ENCODE results near the gene FUT6.

DNA sequence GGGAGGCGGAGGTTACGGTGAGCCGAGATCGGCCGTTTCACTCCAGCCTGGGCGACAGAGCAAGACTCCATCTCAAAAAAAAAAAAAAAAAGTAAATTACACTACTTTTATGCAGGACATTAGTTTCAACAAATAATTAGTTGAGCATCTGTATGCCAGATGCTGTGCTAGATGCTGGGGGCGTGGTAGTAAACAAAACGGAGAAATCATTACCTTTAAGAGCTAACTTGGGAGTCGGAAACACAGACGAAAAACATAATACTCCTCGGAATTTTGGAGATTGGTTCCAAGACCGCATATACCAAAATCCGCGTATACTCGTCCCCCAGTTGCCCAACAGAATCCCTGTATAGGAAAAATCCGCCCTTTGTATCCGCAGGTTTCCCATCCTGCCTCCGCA lies 47.3 kb downstream of the FUT6 start:
- TF ChIP-seq POLR2A (IDR thresholded peaks at IDR 0.05; ENCODE audit: extremely low read depth, insufficient read length) = no peak
- TF ChIP-seq, protein P1, sequence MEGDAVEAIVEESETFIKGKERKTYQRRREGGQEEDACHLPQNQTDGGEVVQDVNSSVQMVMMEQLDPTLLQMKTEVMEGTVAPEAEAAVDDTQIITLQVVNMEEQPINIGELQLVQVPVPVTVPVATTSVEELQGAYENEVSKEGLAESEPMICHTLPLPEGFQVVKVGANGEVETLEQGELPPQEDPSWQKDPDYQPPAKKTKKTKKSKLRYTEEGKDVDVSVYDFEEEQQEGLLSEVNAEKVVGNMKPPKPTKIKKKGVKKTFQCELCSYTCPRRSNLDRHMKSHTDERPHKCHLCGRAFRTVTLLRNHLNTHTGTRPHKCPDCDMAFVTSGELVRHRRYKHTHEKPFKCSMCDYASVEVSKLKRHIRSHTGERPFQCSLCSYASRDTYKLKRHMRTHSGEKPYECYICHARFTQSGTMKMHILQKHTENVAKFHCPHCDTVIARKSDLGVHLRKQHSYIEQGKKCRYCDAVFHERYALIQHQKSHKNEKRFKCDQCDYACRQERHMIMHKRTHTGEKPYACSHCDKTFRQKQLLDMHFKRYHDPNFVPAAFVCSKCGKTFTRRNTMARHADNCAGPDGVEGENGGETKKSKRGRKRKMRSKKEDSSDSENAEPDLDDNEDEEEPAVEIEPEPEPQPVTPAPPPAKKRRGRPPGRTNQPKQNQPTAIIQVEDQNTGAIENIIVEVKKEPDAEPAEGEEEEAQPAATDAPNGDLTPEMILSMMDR (IDR thresholded peaks at IDR 0.05; ENCODE audit: low read depth, low read length) = no peak
